GM21723 (cell line): ENCODE results near the gene FAM81A.

Experiments
- ATAC-seq: cut with Tn5 transposase; IDR thresholded peaks from one replicate; pipeline ENCODE4 v1.9.1; 2021; ENCODE audit warnings: mild to moderate bottlenecking, moderate library complexity; ENCODE audit not compliant: unreplicated experiment

FAM81A gene

GRCh38 chr15:59571606-59572005 lies 133.6 kb downstream of the FAM81A start:
- no peak for ATAC-seq
